ENCODE results near the gene ROPN1.

- no peak for TF ChIP-seq CTCF (IDR thresholded peaks at IDR 0.05)
- TF ChIP-seq POLR2A (IDR thresholded peaks at IDR 0.05): no peak
Observed at GRCh38 chr3:123951522-123952447, 40.1 kb downstream of the ROPN1 start.

All from Peyer's patch (tissue), 4 donors.